ENCODE results near the gene CCDC127. TPM values are rescaled to one million over a fixed set of nuclear protein-coding genes. Genes with fewer than 3 reads are reported as not detected.
"Not testable (repeated sequence)": the region's sequence is repeated elsewhere in the genome, so short reads cannot be mapped to it uniquely, and the experiment has no call there.

CCDC127 gene
- total RNA-seq, 2 experiments from 2014 or later = 5.3 to 6.8 TPM

DNA sequence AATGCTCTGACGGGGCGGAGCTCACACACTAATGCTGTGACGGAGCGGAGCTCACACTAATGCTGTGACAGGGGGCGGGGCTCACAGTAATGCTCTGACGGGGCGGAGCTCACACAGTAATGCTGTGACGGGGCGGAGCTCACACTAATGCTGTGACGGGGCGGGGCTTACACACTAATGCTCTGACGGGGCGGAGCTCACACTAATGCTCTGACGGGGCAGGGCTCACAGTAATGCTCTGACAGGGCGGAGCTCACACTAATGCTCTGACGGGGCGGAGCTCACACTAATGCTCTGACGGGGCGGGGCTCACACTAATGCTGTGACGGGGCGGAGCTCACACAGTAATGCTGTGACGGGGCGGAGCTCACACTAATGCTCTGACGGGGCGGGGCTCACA, 53.2 kb downstream of the CCDC127 start:
- POLR2A ChIA-PET = not testable (repeated sequence)

DNA sequence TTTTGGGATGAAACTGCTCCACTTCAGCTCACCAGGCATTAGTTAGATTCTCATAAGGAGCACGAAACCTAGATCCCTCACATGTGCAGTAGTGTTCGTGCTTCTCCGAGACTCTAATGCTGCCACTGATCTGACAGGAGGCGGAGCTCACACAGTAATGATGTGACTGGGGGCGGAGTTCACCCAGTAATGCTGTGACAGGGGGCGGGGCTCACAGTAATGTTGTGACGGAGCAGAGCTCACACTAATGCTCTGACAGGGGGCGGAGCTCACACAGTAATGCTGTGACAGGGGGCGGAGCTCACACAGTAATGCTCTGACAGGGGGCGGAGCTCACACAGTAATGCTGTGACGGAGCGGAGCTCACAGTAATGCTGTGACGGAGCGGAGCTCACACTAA, 53.7 kb downstream of the CCDC127 start:
- no peak overlapping the region for H3K4me3 Mint-ChIP-seq
- no peak overlapping the region for H3K27ac Mint-ChIP-seq
- no peaks in the 10 kb centered on the region for H3K4me1 Mint-ChIP-seq (ENCODE audit: low read depth)
- no peaks in the 10 kb centered on the region for H3K9me3 Mint-ChIP-seq (ENCODE audit: insufficient read depth)
- no peaks in the 10 kb centered on the region for H3K36me3 Mint-ChIP-seq (ENCODE audit: low read depth)
- ChIA-PET POLR2A (no interaction called here), CTCF (no interaction called here)
- DNase-seq (no peak), ATAC-seq (no peak)
- no peaks in the 10 kb centered on the region for H3K27me3 Mint-ChIP-seq (ENCODE audit: low read depth)

More for the DNA sequence above, 53.2 kb downstream of the CCDC127 start:
- H3K36me3 Mint-ChIP-seq (ENCODE audit: low read depth); ATAC-seq; H3K4me3 Mint-ChIP-seq; H3K4me1 Mint-ChIP-seq (ENCODE audit: low read depth); H3K27me3 Mint-ChIP-seq (ENCODE audit: low read depth); H3K9me3 Mint-ChIP-seq (ENCODE audit: insufficient read depth); CTCF ChIA-PET; H3K27ac Mint-ChIP-seq; DNase-seq: not testable (repeated sequence)

DNA sequence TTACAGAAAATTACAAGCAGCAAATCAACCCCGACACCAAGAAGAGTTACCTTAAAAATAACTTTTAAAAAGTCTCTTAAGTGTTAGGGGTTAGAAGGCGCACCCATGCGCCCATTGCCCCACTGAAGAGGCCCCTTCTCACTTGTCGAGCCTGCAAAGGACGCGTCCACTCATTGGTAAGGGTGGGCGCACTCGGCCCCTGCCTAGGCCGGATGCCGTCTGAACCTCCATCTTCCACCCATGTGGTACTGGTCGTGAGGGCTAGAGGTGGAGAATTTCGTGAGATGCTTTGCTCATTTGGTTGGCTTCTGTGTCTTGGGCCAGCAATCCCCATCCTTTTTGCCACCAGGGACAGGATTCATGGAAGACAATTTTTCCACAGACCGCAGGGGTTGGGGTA, 54.1 kb downstream of the CCDC127 start:
- Mint-ChIP-seq H3K4me3 (no peak overlapping the region), H3K27me3 (ENCODE audit: low read depth) (no peaks in the 10 kb centered on the region), H3K9me3 (ENCODE audit: insufficient read depth) (no peaks in the 10 kb centered on the region), H3K36me3 (ENCODE audit: low read depth) (no peaks in the 10 kb centered on the region), H3K27ac (no peak overlapping the region), H3K4me1 (ENCODE audit: low read depth) (no peaks in the 10 kb centered on the region)
- ATAC-seq = no peak
- no peak for DNase-seq
- ChIA-PET CTCF (no interaction called here), POLR2A (no interaction called here)

DNA sequence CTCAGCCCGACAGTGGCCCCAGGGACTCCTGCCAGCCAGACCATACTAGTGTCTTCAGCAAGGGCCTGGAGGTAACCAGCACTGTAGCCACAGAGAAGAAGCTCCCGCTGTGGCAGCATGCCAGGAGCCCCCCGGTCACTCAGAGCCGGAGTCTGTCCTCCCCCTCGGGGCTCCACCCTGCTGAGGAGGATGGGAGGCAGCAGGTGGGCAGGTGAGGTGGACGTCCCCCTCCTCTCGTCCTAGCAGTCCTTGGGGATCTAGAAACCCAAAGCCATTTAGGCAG, 54.7 kb downstream of the CCDC127 start:
- ChIA-PET POLR2A (no interaction called here), CTCF (no interaction called here)
- Mint-ChIP-seq H3K4me3 (no peak overlapping the region), H3K36me3 (ENCODE audit: low read depth) (no peaks in the 10 kb centered on the region), H3K4me1 (ENCODE audit: low read depth) (no peaks in the 10 kb centered on the region), H3K9me3 (ENCODE audit: insufficient read depth) (no peaks in the 10 kb centered on the region), H3K27me3 (ENCODE audit: low read depth) (no peaks in the 10 kb centered on the region), H3K27ac (no peak overlapping the region)
- ATAC-seq = no peak
- DNase-seq = no peak

DNA sequence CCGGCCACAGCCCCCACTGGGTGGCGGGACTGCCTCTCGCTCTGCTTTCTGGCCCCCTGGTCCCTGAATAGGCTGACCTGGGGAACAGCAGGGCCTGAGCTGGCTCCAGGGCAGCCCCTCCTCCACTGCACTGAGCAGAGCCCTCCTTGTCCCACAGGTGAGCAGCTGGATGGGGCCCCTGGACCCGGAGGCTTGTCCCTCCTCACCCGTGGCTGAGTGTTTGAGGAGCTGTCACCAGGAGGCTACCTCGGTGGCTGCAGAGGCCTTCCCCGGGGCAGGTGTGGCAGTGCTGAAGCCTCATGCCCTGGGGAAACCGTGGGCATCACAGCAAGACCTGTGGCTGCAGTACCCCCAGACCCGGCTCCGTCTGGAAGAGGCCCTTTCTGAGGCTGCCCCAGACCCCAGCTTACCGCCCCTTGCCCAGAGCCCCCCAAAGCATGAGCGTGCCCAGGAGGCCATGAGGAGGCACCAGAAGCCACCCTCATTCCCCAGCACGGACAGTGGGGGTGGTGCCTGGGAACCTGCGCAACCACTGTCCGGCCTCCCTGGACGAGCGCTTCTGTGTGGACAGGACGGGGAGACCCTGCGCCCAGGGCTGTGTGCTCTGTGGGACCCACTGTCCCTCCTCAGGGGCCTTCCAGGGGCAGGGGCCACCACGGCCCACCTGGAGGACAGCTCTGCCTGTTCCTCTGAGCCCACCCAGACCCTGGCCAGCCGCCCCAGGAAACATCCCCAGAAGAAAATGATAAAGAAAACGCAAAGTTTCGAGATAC, 55.2 kb downstream of the CCDC127 start:
- Mint-ChIP-seq H3K9me3 (ENCODE audit: insufficient read depth) (no peaks in the 10 kb centered on the region), H3K27ac (no peak overlapping the region)
- ATAC-seq = no peak

DNA sequence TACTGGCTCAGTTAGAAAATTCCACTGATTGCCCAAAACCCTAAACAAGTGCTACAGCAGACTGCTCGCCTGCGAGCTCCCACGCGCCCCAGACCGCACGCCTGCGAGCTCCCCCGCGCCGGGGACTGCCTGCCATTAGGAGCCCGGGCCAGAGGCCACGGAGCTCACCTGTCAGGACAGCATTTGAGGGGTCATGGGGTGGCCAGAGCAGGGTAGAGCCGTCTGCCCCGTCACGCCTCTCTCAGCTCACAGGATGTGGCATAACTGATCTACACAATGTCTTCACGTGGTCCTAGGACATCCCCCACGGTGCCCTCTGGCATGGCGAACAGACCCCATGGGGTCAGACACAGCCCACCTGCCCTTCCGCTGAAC, 55.8 kb downstream of the CCDC127 start:
- no peak for ATAC-seq
- POLR2A ChIA-PET = no interaction called here

More for the DNA sequence above, 55.2 kb downstream of the CCDC127 start:
- H3K4me3 Mint-ChIP-seq = no peak overlapping the region
- no peaks in the 10 kb centered on the region for H3K4me1 Mint-ChIP-seq (ENCODE audit: low read depth)
- H3K27me3 Mint-ChIP-seq (ENCODE audit: low read depth) = no peaks in the 10 kb centered on the region
- CTCF ChIA-PET = no interaction called here
- no peak for DNase-seq
- POLR2A ChIA-PET = no interaction called here
- no peaks in the 10 kb centered on the region for H3K36me3 Mint-ChIP-seq (ENCODE audit: low read depth)

DNA sequence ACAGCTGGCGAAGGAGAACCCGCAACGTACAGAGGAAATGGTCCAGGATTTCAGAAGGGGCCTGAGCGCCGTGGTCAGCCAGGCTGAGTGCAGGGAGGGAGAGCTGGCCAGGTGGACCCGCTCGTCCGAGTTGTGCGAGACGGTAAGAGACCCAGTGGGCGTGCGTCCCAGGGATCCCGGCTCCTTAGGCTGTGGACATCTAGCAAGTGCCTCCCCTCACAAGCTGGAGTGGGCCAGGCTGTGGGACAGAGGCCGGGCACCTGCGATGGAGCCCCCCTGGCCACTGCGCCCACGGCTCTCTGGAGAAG, 56.2 kb downstream of the CCDC127 start:
- DNase-seq (no peak), ATAC-seq (no peak)
- H3K4me3 Mint-ChIP-seq = no peak overlapping the region
- H3K36me3 Mint-ChIP-seq (ENCODE audit: low read depth) = no peaks in the 10 kb centered on the region
- no peak overlapping the region for H3K27ac Mint-ChIP-seq
- no peaks in the 10 kb centered on the region for H3K9me3 Mint-ChIP-seq (ENCODE audit: insufficient read depth)
- H3K4me1 Mint-ChIP-seq (ENCODE audit: low read depth) = no peaks in the 10 kb centered on the region
- ChIA-PET CTCF (no interaction called here), POLR2A (no interaction called here)
- H3K27me3 Mint-ChIP-seq (ENCODE audit: low read depth) = no peaks in the 10 kb centered on the region

More for the DNA sequence above, 55.8 kb downstream of the CCDC127 start:
- Mint-ChIP-seq H3K9me3 (ENCODE audit: insufficient read depth) (no peaks in the 10 kb centered on the region), H3K4me1 (ENCODE audit: low read depth) (no peaks in the 10 kb centered on the region), H3K27ac (no peak overlapping the region), H3K4me3 (no peak overlapping the region), H3K36me3 (ENCODE audit: low read depth) (no peaks in the 10 kb centered on the region), H3K27me3 (ENCODE audit: low read depth) (no peaks in the 10 kb centered on the region)
- DNase-seq = no peak
- CTCF ChIA-PET = no interaction called here

DNA sequence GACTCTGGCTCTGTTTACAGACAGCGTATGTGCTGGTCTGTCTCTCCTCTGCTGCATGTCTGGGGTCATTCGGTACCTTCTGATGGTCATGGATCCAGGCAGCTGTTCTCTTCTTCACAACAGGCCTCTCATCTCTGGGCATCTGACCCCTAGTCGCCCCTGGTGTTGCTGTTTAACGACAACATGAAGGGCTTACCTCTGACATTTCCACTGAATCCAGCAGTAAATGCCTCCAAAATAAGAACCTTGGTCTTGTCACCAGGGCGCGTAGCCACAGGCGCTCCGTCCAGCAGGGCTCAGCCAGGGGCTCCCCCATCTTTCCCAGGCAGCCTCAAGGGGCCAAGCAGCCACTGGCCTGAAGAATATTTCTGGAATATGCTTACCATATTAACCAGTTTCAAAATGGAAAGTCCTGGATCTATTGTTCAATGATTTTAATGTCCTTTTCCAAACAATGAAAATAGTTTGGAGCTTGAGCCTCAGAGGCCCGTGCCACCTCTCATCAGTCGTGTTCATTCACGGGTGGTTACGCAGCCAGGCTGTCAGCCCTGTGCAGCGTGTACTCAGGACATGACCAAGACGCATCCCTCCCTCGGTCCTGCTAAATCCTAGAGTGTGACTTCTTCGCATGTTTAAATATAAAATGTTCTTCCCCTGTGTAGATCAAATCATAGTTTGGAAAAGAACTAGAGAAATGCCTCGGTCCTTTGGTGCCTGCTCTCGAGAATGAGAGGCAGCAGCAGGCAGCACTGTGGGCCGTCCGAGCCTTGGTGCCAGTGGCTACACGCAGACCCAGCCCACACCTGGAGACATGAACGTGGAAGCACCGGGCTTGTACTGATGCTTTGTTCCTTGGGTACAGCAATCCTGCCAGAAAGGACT, 56.8 kb downstream of the CCDC127 start:
- Mint-ChIP-seq H3K9me3 (ENCODE audit: insufficient read depth) (no peaks in the 10 kb centered on the region), H3K4me3 (no peak overlapping the region), H3K36me3 (ENCODE audit: low read depth) (no peaks in the 10 kb centered on the region), H3K27me3 (ENCODE audit: low read depth) (no peaks in the 10 kb centered on the region), H3K4me1 (ENCODE audit: low read depth) (no peaks in the 10 kb centered on the region), H3K27ac (no peak overlapping the region)
- DNase-seq (no peak), ATAC-seq (no peak)
- POLR2A ChIA-PET = no interaction called here
- CTCF ChIA-PET = no interaction called here

DNA sequence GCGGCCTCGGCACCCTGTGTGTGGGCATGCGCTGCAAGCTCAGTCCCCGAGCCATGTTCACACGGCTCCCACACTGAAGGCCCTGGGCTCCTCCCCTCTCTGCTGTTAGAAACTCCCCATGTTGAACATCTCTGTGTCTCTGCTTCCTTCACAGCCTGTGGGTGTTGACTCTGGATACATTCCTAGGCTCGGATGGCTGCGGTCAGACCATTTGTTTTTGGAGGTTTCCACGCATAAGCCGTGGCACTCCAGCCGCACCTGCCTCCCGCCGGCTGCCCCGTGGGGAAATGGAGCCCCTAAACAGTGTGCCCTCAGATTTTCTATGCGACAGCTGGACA, 57.8 kb downstream of the CCDC127 start:
- no peak for DNase-seq
- no peak overlapping the region for H3K4me3 Mint-ChIP-seq
- H3K9me3 Mint-ChIP-seq (ENCODE audit: insufficient read depth) = no peaks in the 10 kb centered on the region
- no peaks in the 10 kb centered on the region for H3K4me1 Mint-ChIP-seq (ENCODE audit: low read depth)
- no peaks in the 10 kb centered on the region for H3K36me3 Mint-ChIP-seq (ENCODE audit: low read depth)
- no peaks in the 10 kb centered on the region for H3K27me3 Mint-ChIP-seq (ENCODE audit: low read depth)
- no peak for ATAC-seq
- ChIA-PET CTCF (no interaction called here), POLR2A (no interaction called here)
- H3K27ac Mint-ChIP-seq = no peak overlapping the region

DNA sequence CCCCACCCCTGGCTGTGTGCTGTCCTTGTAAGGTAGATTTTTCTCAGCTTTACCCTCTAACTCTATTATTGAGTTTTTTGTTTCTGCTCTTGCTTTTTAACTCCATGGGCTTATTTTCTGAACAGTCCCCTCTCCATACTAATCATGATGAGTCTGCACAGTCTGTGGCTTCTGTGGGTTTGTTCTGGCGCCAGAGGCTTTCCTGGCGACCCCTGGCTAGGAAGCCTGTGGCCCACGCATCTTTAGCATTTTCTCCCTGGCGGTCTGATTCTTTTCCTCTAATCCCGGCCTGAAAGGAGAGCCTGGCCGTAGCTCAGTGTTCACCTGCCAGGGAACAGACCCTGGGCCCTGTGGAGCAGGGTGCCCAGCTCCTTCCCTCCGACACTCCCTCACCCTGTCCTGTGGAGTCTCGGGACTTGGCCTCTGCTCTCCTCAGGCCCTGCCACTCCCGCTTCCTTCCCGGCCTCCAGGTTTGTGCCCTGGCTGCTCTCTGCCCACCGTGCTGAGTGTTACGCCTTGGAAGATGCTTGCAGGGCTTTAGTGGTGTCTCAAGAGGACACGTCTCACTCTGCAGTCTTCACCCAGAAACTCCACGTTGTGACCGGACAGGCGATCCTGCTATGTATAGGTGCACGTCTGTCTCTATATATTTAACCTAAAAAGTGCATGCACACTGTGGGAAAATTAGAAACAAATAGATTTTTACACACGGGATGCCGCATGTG, 58.3 kb downstream of the CCDC127 start:
- Mint-ChIP-seq H3K27me3 (ENCODE audit: low read depth) (no peaks in the 10 kb centered on the region), H3K27ac (no peak overlapping the region), H3K4me1 (ENCODE audit: low read depth) (no peaks in the 10 kb centered on the region), H3K36me3 (ENCODE audit: low read depth) (no peaks in the 10 kb centered on the region), H3K4me3 (no peak overlapping the region), H3K9me3 (ENCODE audit: insufficient read depth) (no peaks in the 10 kb centered on the region)
- ATAC-seq (no peak), DNase-seq (no peak)
- CTCF ChIA-PET = no interaction called here
- POLR2A ChIA-PET = no interaction called here

DNA sequence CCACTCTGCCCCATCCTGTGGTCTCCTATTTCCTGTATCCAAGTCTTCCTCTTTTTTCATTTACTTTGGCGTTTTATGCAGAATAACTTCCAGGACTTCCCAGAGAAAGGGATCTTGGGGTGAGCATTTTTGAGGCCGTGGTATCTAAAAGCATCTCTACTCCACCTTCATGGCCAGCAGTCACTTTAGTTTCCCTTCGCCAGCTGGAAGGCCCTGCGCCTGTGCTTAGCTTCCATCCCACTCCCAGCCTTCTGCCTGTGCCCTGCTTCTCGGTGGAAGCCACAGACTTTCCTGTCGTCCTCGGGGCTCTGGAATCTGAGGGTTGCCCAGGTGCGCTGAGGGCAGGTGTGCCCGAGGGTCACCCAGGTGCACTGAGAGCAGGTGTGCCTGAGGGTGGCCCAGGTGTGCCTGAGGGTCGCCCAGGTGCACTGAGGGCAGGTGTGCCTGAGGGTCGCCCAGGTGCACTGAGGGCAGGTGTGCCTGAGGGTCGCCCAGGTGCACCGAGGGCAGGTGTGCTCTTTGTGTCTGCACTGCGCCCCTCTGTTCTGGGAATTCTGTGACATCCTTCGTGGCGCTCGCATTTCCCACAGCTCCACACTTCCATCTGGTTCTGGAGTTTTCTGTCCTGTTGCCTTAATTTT, 59.0 kb downstream of the CCDC127 start:
- CTCF ChIA-PET = no interaction called here
- H3K4me3 Mint-ChIP-seq = no peak overlapping the region

DNA sequence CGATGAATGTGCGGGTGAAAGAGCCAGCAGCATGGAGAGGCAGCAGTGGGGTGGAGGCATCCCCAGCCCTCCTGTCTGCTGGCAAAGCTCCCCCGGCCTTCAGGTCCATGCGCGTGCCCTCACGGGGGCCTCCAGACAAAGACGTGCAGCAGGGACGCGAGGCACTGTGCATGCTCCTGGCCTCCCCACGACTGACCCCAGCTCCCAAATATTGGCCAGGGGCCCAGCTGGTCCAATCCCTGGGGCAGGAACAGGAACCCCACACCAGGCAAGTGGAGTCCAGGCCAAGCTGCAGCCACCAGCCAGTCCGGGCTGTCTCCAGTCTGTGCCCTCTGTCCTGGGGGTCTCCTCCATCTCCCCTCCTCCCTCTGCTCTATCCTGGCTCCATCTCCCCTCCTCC, 60.2 kb downstream of the CCDC127 start:
- ChIA-PET CTCF (no interaction called here), POLR2A (no interaction called here)
- H3K4me3 Mint-ChIP-seq = no peak overlapping the region
- DNase-seq (no peak), ATAC-seq (no peak)
- H3K27ac Mint-ChIP-seq = no peak overlapping the region
- H3K4me1 Mint-ChIP-seq (ENCODE audit: low read depth) = no peaks in the 10 kb centered on the region
- H3K27me3 Mint-ChIP-seq (ENCODE audit: low read depth) = no peaks in the 10 kb centered on the region
- no peaks in the 10 kb centered on the region for H3K9me3 Mint-ChIP-seq (ENCODE audit: insufficient read depth)
- H3K36me3 Mint-ChIP-seq (ENCODE audit: low read depth) = no peaks in the 10 kb centered on the region

More for the DNA sequence above, 59.0 kb downstream of the CCDC127 start:
- DNase-seq (no peak), ATAC-seq (no peak)
- Mint-ChIP-seq H3K36me3 (ENCODE audit: low read depth) (no peaks in the 10 kb centered on the region), H3K27me3 (ENCODE audit: low read depth) (no peaks in the 10 kb centered on the region), H3K27ac (no peak overlapping the region), H3K9me3 (ENCODE audit: insufficient read depth) (no peaks in the 10 kb centered on the region), H3K4me1 (ENCODE audit: low read depth) (no peaks in the 10 kb centered on the region)
- POLR2A ChIA-PET = no interaction called here

Data from activated CD8-positive, alpha-beta T cell treated with anti-CD3 and anti-CD28 coated beads, Interleukin-2, amount 10 ng/mL, durations not matched to agents 7 days and 5 days (primary cell).